ENCODE measurements around the gene COPE.

GRCh38 chr19:18906605-18907519 is 12.3 kb downstream of the COPE start:
- TF ChIP-seq CTCF (IDR thresholded peaks at IDR 0.05) (no peak), POLR2A (IDR thresholded peaks at IDR 0.05) (no peak)

All from lower leg skin (tissue), 3 donors.